ENCODE data around the gene CCDC197. TPM values are rescaled to one million over a fixed set of nuclear protein-coding genes. Genes with fewer than 3 reads are reported as not detected.

CCDC197 gene
- total RNA-seq, 1 donor from 2014 or later = 1.3 TPM

DNA sequence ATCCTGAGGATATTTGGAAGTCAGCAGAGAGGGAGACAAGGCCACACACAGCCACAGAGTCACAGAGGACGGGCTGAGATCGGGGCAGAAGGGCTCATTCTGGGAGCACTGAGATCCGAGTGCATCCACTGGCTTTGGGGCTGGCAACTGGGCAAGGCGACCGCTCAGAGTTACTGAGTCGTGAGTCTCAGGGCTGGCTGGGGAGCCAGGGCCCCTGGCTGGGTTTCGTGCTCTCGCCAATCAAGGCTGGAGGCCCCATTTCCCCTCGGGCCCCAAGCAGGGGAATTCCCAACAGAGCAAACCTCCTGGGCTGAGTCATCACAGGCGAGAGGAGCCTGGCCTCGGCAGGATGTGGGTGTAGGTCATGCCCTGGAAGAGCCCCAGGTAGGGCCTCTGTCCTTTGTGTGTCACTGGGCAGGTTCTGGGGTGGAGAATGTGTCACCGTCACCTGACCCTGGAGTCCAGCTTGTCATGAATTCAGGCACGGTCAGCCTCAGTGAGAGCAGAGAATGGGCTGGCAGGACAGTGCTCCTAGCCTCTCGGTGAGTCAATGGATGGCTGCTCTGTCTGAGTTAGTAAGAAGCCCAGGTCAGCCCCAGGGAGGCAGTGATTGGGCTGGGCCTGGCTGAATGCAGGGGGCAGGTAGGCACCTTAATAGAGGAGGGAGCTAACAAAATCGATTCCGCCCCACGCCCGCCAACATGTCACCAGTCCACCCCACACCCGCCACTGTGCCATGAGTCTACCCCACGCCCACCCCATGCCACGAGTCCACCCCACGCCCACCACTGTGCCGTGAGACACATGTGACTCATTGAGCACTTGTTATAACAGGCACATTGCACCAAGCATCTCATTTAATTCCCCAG, 37.6 kb upstream of the CCDC197 start:
- intact Hi-C loops (cut with DNase I) = no loop called here
- no peak for DNase-seq
- ATAC-seq (ENCODE audit: poor library complexity) = no peak

DNA sequence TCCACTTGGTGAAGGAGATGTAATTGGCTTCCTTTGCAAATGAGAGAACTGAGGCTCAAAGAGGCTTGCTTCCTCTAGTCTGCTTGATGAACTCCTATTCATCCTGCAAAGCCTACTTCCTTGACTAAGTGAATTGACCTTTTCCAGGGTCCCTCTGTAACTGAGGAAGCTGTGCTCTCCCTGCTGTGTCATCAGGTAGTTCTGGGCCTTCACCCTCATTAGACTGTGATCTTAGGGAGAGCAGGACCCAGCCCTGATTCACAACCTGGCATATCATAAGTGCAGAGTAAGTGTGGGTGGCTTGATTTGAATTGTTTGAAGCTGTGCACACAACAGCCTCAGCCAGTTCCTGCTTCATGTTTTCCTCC, 37.0 kb upstream of the CCDC197 start:
- ATAC-seq (ENCODE audit: poor library complexity) = no peak
- intact Hi-C loops (cut with DNase I) = no loop called here
- no peak for DNase-seq

DNA sequence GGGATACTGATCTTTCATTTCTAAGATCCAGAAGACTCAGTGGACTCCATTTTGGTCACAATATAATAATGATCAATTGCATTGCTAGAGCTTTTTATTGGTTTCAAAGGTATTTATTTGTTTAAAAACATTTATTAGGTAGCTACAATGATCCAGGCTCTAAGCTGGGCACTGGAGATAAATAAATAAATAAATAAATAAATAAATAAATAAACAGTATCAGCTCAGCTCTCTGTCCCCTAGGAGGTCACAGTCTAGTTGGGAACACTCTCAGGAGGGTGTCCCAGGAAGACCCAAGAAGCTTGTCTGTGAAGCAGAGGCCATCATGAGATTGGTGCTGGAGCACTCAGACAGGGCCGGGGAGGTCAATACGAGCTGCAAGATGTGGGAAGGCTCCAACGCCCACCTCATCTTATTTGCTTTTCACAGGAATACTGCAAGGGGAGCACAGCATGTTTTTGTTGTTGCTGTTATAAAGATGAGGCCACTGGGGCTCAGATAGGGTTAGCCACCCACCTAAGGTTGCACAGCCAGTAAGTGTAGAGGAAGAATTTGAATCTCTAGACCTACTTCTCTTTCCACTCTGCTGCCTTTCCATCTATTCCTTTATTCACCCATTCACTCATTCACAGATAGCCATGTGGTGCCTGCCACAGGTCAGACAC, 36.2 kb upstream of the CCDC197 start:
- ATAC-seq (ENCODE audit: poor library complexity) (no peak), DNase-seq (no peak)
- intact Hi-C loops (cut with DNase I) = no loop called here

DNA sequence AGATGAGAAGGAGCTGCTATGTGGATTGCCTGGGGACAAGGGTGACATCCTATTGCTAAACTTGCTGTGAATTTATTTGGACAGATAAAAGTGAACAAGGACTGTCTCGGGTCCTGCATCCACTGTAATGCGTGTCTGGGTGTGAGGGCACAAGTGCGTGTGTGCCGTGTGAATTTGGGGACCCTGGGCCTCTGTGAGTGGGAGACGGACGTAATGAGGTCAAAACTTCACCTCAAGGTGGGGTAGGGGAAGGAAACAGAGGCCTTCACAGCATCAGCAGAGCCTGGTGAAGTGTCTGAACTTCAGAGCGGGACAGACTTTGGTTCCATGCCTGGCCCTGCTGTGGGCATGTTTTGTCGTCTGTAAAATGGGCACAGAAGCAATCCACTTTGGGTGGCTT, 35.5 kb upstream of the CCDC197 start:
- no peak for ATAC-seq (ENCODE audit: poor library complexity)
- DNase-seq = no peak
- intact Hi-C loops (cut with DNase I) = no loop called here

DNA sequence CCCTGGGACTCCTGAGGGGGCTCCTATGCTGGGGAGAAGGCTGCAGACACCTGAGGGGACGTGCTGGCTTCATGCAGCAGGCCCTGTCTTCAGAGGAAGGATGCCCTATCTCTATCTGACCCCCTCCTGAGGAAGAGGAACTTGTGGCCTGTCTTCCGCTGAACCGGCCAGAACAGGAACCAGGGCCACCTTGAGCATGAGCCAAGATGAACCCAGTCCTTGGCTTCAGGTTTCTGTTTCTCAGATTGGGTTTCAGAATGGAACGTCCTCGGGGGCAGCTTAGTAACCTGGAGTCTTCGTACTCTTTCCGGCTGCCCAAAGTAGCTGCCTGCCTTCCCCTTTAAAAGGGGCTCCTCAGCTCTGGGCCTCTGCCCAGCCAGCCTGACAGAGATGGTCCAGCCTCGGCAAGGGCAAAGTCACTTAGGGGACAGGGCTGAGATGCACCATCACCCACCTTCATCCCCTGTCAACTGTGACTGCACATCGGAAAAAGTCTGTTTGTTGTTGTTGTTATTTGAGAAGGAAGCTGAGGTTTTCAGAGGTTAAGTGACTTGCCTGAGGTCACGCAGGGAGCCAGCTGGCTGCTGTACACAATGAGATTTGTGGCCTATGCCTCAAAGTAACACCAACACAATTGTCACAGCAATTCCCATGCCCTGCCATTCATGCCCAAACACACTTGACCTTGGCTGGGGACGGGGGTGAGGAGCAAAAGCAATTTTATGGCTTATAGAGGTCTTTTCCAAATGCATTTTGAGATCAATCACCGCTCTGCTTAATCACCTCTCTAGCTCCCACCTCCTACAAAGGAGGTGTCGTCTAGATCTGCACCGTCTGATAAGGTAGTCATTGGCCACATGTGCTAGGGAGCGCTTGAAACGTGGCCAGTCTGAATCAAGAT, 34.1 kb upstream of the CCDC197 start:
- DNase-seq (no peak), ATAC-seq (ENCODE audit: poor library complexity) (no peak)
- intact Hi-C loops (cut with DNase I) = no loop called here

DNA sequence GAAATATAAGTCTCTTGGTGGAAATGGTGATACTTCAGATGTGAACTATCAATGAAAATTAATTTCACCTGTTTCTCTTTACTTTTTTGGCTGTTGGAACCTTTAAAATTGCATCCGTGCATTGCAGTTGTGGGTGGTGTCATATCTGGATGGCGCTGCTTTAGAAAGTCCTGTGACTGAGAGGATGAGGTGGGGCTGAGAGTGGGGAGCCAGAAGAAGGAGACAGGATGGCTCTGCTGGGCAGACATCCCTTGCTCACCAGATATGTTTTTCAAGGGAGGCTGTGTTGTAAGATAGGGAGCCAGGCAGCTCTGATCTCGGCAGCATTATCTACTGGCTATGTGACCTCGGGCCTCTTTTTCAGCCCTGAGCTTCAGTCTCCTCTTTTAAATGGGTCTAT, 33.4 kb upstream of the CCDC197 start:
- DNase-seq (no peak), ATAC-seq (ENCODE audit: poor library complexity) (no peak)
- intact Hi-C loops (cut with DNase I) = no loop called here

DNA sequence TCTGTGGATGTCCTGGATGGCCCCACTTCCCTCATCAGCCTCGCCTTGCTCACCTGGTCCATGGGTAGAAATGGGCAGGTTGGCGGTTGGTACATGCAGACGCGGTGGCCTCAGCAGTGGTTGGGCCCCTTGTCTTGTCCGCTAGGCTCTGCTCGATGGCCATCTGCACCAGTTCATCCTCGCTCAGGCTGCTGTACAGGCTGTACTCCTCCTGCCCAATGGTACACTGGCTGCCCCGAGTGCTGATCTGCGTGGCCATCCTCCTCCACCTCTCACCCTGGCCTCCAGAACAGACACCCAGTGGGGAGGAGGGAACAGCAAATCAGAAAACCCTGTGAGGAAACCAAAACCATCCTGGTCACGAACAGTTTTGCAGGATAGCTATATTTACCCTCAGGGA, 32.8 kb upstream of the CCDC197 start:
- DNase-seq (no peak), ATAC-seq (ENCODE audit: poor library complexity) (no peak)
- intact Hi-C loops (cut with DNase I) = no loop called here

DNA sequence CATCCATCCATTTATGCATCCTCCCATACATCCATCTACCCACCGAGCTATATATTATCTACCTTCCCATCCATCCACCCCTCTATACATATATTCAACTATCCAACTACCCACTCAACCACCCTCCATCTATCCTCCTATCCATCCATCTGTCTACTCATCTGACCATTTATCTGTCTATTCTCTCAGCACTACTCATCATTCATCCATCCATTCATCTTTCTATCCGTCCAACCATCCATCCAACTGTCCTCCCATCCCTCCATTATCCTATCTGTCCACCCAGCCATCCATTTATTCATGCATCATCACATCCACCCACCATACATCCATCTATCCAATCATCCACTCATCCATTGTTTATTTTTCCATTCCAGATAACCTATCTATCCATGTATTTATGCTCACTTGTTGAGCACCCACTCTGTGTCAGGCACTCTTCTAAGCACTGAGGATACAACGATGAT, 32.2 kb upstream of the CCDC197 start:
- DNase-seq (no peak), ATAC-seq (ENCODE audit: poor library complexity) (no peak)
- intact Hi-C loops (cut with DNase I) = no loop called here

DNA sequence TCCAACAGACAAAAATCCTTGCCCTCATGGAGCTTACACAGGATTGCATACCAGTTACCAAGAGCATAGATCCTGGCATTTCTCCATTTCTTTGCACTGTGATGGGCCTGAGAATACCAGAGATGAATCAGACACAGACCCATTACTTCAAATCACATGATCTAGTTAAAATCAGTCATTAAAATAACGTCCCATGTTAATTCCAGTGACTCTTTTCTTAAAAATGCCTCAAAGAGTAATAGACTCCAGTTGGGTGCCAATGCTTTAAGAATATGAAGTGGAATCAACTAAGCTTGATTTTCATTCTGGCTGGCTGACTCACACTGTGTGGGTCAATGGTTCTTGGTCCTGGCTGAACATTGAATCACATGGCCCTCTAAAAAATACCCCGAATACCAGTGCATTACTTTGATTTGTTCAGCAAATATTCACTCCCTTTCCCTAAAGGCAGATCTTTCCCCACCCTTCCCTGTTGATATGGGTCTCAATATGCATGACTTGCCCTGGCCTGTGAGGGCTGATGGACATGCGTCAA, 31.7 kb upstream of the CCDC197 start:
- ATAC-seq (ENCODE audit: poor library complexity) = no peak
- DNase-seq = no peak
- intact Hi-C loops (cut with DNase I) = no loop called here

DNA sequence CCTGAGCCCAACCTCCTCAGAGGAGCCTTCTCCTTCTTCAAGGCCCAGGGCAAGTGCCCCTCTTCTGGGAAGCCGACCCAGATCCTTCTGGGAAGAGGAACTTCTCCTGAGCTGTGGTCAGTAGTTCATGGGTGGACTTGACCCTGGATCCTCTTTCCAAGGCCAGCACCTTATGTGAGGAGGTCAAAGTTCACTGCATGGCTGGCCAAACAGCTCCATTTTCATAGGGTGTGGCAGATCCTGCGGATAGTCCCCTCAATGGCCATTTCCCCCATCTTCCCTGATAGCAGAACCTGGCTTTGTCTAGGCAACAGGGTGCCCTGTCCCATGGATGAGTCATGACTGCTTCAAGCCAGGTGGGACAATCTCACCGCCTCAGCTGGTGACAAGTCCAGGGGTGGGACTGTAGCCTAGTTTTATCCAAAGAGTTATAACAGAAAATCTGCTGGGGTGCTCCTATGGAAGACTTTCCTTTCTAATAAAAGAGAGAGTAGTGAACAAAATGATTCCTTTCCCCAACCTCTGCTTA, 31.1 kb upstream of the CCDC197 start:
- intact Hi-C loops (cut with DNase I) = no loop called here
- ATAC-seq (ENCODE audit: poor library complexity) = no peak
- DNase-seq = no peak

DNA sequence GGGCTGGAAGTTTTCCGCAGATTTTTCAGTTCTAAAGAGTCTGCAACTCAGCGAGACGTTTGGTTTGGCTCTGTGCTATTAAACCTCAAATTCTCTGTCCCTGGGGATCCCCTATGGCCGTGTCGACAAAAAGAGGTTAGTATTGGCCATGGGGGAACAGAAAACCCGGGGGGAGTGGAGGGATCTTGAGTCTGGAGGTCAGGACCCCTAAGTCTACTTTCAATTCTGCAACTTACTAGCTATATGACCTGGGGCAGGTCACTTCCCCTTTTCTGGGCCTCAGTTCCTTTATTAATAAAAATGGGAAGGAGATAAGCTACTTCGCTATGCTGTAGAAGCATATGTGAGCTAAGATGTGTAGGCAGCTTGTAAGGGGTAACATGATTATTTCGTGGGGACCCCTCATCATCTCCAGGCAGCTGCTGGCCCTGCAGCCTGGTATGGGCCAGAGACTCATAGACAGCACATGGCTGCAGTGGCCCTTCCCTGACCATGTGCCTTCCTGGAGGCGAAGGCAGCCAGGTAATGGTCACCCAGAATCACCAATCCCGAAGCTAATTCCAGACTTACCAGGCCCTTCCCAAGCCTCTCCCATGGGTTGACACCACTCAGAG, 29.4 kb upstream of the CCDC197 start:
- ATAC-seq (ENCODE audit: poor library complexity) (no peak), DNase-seq (no peak)
- intact Hi-C loops (cut with DNase I) = no loop called here

DNA sequence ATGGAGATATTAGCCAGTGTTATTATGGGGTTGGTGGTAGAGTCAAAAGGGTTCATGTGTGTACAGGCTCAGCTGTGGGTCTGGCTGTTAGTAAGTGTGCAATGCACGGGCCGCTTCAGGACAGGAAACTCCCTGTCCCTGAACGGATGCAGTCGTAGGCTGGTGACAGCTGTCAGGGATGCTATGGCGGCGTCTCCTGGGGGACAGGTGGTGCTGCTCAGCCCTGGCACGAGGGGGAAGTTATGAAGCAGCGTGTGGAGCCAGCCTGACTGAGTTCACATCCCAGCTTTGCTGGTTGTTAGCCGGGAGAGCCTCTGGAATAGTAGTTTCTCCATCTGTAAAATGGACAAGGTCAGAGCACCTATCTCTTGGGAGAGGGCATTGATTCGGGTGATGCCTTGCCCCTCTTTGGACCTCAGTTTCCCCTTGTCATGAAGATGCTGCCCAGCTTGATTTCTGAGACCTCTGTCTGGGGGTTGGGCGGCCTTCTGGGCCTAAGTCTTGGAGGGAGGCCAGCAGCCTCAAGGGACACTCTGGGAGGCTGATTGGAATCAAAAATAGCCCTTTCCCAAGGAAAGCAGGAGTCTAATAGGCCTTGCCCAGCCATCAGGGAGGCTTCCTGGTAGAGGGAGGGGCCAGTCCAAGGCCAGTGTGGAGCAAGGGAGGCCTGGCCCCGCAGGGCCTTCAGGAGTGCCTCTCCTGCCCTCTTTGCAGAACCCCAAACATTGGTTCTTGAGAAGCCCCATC, 27.8 kb upstream of the CCDC197 start:
- DNase-seq (no peak), ATAC-seq (ENCODE audit: poor library complexity) (peak; percentile 16)
- intact Hi-C loops (cut with DNase I) = no loop called here

DNA sequence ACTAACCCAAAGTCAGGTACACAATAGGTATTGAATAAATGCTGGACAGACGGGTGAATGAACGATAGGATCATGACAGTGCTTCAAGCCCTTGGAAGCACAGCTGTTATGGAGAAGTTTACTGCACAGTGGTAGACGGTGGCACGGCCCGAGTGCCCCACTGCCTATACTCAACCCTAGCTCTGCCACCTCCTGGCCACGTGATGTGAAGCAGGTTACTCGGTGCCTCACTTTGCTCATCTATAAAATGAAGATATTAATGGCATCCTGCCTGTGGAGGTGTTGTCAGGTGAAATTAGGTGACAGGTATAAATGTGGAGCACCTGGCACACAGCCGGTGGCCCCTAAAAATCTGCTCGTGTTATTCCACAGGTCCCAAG, 26.5 kb upstream of the CCDC197 start:
- no peak for DNase-seq
- no peak for ATAC-seq (ENCODE audit: poor library complexity)
- intact Hi-C loops (cut with DNase I) = no loop called here

DNA sequence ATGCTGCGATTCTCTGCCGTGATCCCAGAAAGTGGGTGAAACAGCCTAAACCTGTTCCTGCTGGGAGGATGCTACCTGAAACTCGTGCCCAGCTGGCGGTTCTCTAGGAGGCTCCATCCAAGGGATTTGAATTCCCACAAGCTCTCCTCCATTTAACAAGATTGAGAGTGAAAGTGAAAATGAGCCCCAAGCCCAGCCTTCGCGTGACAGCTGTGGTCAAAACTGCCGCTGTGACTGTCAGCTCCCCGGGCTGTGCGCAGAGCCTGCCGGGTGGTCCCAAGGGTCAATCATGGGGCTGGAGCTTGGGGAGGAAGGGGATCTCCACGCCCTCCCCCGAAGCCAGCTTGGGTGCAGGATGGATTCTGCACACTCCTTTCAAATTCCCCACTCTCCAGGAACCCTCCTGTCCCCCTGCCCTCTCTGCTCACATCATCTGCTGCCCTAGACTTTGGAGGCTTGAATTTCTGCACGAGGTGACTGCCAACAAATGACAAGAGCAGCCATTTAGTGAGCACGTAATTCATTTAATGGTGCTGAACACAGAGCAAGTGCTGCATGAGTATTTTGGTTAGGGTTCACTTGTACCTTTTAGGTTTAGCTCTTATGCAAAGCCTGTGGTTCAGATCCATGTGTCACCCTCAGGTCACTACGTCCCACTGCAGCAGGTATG, 26.0 kb upstream of the CCDC197 start:
- no peak for DNase-seq
- no peak for ATAC-seq (ENCODE audit: poor library complexity)
- intact Hi-C loops (cut with DNase I) = no loop called here

DNA sequence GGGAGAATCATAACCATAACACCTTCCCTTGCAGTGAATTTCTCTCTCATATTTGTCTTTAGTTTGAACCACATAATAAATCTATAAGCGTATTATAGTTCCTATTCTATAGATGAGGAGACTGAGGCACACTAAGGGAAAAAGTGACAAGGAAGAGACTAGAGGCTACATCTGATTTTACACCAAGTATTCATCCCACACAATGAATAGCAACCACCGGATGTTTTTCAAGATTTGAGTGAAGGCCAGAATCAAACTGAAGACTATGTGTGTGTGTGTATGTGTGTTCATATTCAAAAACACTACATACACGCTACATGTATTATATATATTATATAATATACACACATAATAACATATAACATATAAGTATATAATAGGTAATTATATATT, 25.5 kb upstream of the CCDC197 start:
- intact Hi-C loops (cut with DNase I) = no loop called here
- ATAC-seq (ENCODE audit: poor library complexity) = no peak
- no peak for DNase-seq

DNA sequence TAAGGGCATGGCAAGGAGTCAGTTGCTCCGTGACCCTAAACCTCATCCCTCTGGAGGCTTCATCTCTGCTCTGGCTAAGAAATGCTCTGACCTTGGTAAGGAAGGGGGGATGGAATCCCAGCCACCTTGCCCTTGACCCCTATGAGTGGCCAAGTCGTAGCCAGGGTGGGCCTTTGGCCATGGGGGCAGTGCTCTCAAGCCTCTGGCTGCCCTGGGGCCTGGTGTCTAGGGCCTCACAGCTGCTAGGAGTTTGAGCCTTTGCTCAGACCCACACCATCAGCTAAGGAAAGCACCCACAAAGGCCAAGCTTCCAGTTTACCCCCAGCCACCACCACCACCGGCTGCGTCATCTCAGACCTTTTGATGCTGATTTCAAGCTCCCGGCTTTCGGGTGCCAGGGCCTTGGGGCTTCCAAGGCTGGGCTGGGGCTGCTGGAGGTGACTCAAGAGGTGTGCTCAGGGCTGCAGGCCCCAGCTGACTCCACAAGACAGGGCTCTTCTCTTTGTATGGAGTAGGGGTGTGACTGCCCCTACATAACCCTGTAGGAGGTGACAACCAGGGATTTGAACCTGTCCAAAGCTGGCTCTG, 24.4 kb upstream of the CCDC197 start:
- intact Hi-C loops (cut with DNase I) = no loop called here
- ATAC-seq (ENCODE audit: poor library complexity) (no peak), DNase-seq (no peak)

DNA sequence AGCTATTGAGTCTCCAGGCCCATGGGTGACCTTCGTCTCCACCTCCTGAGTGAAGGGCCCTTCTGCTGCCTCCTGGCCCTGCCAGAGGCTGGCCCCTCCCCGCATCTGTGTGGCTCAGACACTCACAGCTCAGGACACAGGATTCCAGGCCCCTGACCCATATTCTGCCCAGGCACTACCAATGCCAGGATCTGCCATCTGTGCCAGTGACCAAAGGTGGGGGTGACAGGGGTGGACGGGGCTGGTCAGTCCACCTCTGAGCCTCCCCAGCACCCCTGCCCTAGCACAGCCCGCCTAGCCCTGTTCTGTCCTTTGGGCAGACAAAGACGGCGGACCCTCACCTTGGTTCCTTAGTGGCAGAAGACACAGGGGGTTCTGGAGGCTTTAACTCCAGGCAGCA, 23.5 kb upstream of the CCDC197 start:
- no peak for DNase-seq
- ATAC-seq (ENCODE audit: poor library complexity) = peak; percentile 13
- intact Hi-C loops (cut with DNase I) = no loop called here

All from Right ventricle myocardium superior (tissue), 1 donor.